SU-DHL-6 (cell line): Measurements from ENCODE around the gene WNT5A.

ENCODE experiments used
- H2AFZ ChIP-seq: fragments of 200-600 bp; sonication (generic); 2 replicates; pipeline ENCODE4 v1.6.1; 2014; ENCODE audit warnings: low read depth, mild to moderate bottlenecking, moderate library complexity, mixed read lengths, antibody characterized with exemption, low read length; ENCODE audit not compliant: severe bottlenecking
- H3F3A ChIP-seq: fragments of 200-600 bp; shearing (Covaris generic); 2 replicates; pipeline ENCODE4 v1.6.0; 2016; ENCODE audit warnings: antibody characterized with exemption, mild to moderate bottlenecking; ENCODE audit not compliant: insufficient read depth
- H3K27ac ChIP-seq: fragments of 200-600 bp; sonication (generic); 2 replicates; pipeline ENCODE4 v1.5.1; 2016; ENCODE audit warnings: low read depth, mild to moderate bottlenecking, low read length, moderate library complexity, mixed read lengths
- H3K27me3 ChIP-seq: fragments of 200-600 bp; sonication (generic), shearing (Covaris generic); 2 replicates; pipeline ENCODE4 v1.6.0; 2014; ENCODE audit warnings: mild to moderate bottlenecking, low read length
- H3K36me3 ChIP-seq: fragments of 200-600 bp; sonication (generic); 2 replicates; pipeline ENCODE4 v1.6.1; 2014; ENCODE audit warnings: mild to moderate bottlenecking, low read length, mixed read lengths
- H3K4me2 ChIP-seq: fragments of 300-600, 200-600 bp; shearing (Covaris generic), sonication (generic); 2 replicates; pipeline ENCODE4 v1.6.0; 2014; ENCODE audit warnings: low read length, low read depth, mild to moderate bottlenecking; ENCODE audit not compliant: poor library complexity, severe bottlenecking
- H3K4me3 ChIP-seq: fragments of 200-600 bp; sonication (generic); 2 replicates; pipeline ENCODE4 v1.5.1; 2014; ENCODE audit warnings: antibody characterized with exemption, low read length, mild to moderate bottlenecking, mixed read lengths; ENCODE audit not compliant: insufficient read depth, poor library complexity, severe bottlenecking
- H3K79me2 ChIP-seq: fragments of 200-600 bp; sonication (generic); 2 replicates; pipeline ENCODE4 v1.6.1; 2014; ENCODE audit warnings: mild to moderate bottlenecking, low read length, moderate library complexity; ENCODE audit not compliant: insufficient read depth
- H3K9ac ChIP-seq: fragments of 200-600 bp; sonication (generic); 2 replicates; pipeline ENCODE4 v1.7.0; 2014; ENCODE audit warnings: mild to moderate bottlenecking, low read length
- H3K9me2 ChIP-seq: fragments of 200-600 bp; sonication (generic); replicated peaks from 2 replicates; pipeline ENCODE4 v1.6.1; 2014; ENCODE audit warnings: low read length; ENCODE audit not compliant: insufficient read depth
- H3K9me3 ChIP-seq: fragments of 200-600 bp; sonication (generic); 2 replicates; pipeline ENCODE4 v1.6.1; 2014; ENCODE audit warnings: low read length, mixed read lengths; ENCODE audit not compliant: insufficient read depth
- H4K20me1 ChIP-seq: fragments of 200-600 bp; sonication (generic); 2 replicates; pipeline ENCODE4 v1.6.1; 2014; ENCODE audit warnings: low read depth, mild to moderate bottlenecking, antibody characterized with exemption, low read length, moderate library complexity, mixed read lengths
- EZH2phosphoT487 ChIP-seq: fragments of 200-600 bp; sonication (generic), shearing (Covaris generic); conservative IDR thresholded peaks from 2 replicates; pipeline ENCODE4 v1.6.1; 2018; ENCODE audit warnings: mild to moderate bottlenecking, antibody characterized with exemption, low read length, moderate library complexity, mixed read lengths
- TF ChIP-seq, protein P1 (sequence below): fragments of 200-600 bp; sonication (generic); IDR thresholded peaks from one replicate; pipeline ENCODE4 v1.5.1; 2017; ENCODE audit warnings: antibody characterized with exemption, mild to moderate bottlenecking, low read length, moderate library complexity; ENCODE audit not compliant: insufficient read depth, poor library complexity, severe bottlenecking

The WNT5A gene

DNA sequence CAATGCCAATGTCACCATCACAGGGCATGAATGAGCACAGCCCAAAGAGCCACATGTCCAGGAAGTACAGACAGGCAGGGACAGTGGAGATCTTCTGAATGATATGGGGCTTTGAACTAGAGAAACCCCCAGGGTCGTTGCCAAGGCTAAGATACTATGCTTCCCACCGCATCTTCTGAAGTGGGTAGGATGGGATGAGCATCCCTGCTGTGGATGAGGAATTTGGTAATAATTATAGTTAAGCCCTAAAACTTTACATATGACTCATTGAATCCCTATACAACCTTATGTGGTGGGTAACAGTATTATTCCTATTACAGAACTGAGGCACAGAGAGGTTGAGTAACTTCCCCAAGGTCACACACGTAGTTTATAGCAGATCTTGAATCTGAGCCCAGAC, 44.2 kb downstream of the WNT5A start:
- no peaks in the 10 kb centered on the region for H3K36me3 ChIP-seq
- no peak overlapping the region for H3K4me3 ChIP-seq
- H3K27ac ChIP-seq = no peak overlapping the region
- H3K27me3 ChIP-seq = no peaks in the 10 kb centered on the region
- H3K79me2 ChIP-seq = no peaks in the 10 kb centered on the region
- H3K4me2 ChIP-seq = no peak overlapping the region
- H3F3A ChIP-seq = no peaks in the 10 kb centered on the region
- no peaks in the 10 kb centered on the region for H3K9me2 ChIP-seq
- H3K9ac ChIP-seq = no peak overlapping the region
- no peak overlapping the region for H2AFZ ChIP-seq
- TF ChIP-seq EZH2phosphoT487 = no peak
- TF ChIP-seq, protein P1, sequence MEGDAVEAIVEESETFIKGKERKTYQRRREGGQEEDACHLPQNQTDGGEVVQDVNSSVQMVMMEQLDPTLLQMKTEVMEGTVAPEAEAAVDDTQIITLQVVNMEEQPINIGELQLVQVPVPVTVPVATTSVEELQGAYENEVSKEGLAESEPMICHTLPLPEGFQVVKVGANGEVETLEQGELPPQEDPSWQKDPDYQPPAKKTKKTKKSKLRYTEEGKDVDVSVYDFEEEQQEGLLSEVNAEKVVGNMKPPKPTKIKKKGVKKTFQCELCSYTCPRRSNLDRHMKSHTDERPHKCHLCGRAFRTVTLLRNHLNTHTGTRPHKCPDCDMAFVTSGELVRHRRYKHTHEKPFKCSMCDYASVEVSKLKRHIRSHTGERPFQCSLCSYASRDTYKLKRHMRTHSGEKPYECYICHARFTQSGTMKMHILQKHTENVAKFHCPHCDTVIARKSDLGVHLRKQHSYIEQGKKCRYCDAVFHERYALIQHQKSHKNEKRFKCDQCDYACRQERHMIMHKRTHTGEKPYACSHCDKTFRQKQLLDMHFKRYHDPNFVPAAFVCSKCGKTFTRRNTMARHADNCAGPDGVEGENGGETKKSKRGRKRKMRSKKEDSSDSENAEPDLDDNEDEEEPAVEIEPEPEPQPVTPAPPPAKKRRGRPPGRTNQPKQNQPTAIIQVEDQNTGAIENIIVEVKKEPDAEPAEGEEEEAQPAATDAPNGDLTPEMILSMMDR = no peak
- no peaks in the 10 kb centered on the region for H3K9me3 ChIP-seq
- H4K20me1 ChIP-seq = no peaks in the 10 kb centered on the region

DNA sequence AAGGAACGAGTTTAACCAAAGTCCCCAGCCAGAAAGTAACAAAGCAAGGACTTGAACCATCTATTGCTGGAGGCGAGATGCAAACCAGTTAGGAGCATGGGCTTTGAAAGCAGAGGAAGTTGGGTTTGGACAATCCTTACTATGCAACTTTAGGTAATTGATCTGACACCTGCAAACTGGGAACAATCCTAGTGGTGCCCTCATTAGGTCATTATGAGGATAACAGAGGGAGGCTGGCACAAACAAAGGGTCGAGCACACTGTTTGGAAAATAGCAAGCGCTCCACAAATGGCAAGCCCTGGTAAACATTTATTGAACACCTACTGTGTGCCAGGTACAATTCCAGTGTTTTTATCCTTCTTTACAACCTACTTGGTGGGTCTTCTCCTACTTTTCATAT, 45.6 kb downstream of the WNT5A start:
- Histone ChIP-seq H3K4me2 (no peak overlapping the region), H4K20me1 (no peaks in the 10 kb centered on the region), H3K79me2 (no peaks in the 10 kb centered on the region), H3K27me3 (no peaks in the 10 kb centered on the region), H3K9ac (no peak overlapping the region), H3F3A (no peaks in the 10 kb centered on the region), H2AFZ (no peak overlapping the region), H3K9me2 (no peaks in the 10 kb centered on the region), H3K9me3 (no peaks in the 10 kb centered on the region), H3K36me3 (no peaks in the 10 kb centered on the region), H3K4me3 (no peak overlapping the region), H3K27ac (no peak overlapping the region)
- TF ChIP-seq, protein P1 = no peak
- no peak for TF ChIP-seq EZH2phosphoT487

DNA sequence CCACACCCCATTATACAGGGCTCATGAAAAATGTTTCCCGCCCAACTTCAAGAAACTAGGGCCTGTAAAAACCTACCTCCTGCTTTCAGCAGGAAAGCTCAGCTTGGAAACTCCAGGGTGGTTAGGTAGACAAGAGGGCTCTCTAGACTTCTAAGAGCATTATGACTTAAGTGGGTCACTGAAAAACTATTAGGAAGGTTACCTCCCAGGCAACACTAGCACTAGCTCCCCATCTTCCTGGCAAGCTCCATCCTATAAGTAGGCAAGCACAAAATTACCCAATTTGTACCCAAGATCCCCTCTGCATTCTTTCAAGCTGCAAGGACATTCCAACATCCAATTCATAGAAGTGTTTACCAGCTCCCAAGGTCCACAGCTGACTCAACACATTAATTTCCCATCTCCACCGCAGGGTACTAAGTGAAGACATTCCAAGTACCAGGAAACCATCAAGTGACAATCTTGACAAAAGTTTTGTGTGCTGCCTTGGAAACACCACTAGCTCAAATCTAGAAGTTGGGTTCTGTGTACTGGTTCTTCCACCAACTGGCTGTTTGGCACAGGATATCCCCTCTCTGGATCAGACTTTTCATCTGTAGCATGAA, 46.9 kb downstream of the WNT5A start:
- H3K79me2 ChIP-seq = no peaks in the 10 kb centered on the region
- TF ChIP-seq EZH2phosphoT487 = no peak
- TF ChIP-seq, protein P1 = no peak
- no peaks in the 10 kb centered on the region for H3F3A ChIP-seq
- H4K20me1 ChIP-seq = no peaks in the 10 kb centered on the region
- H3K9me2 ChIP-seq = no peaks in the 10 kb centered on the region
- no peak overlapping the region for H3K4me3 ChIP-seq
- no peak overlapping the region for H3K4me2 ChIP-seq
- no peak overlapping the region for H3K9ac ChIP-seq
- H3K27ac ChIP-seq = no peak overlapping the region
- no peaks in the 10 kb centered on the region for H3K36me3 ChIP-seq
- no peaks in the 10 kb centered on the region for H3K9me3 ChIP-seq
- no peaks in the 10 kb centered on the region for H3K27me3 ChIP-seq
- no peak overlapping the region for H2AFZ ChIP-seq
